ENCODE results near the gene VPS8. TPM values are rescaled to one million over a fixed set of nuclear protein-coding genes. Genes with fewer than 3 reads are reported as not detected.

Gene VPS8
- total and polyA plus RNA-seq, 8 donors = 41.5 to 114 (median 51.3) TPM

GRCh38 chr3:184789314-184789998 is 22.5 kb upstream of the VPS8 start:
- TF ChIP-seq CTCF (IDR thresholded peaks at IDR 0.05) = no peak
- no peak for ATAC-seq
- Histone ChIP-seq H3K9me3 (no peaks in the 10 kb centered on the region), H3K4me1 (peaks cover 5 to 16% of the 10 kb centered on the region in 2 donors), H3K27ac (no peak overlapping the region), H3K4me3 (no peak overlapping the region), H3K36me3 (no peaks in the 10 kb centered on the region), H3K27me3 (no peaks in the 10 kb centered on the region)
- intact Hi-C loops (cut with DNase I) = no loop called here
- DNase-seq = no peak

- Histone ChIP-seq H3K4me1 (peaks cover 5 to 13% of the 10 kb centered on the region in 2 donors), H3K9me3 (no peaks in the 10 kb centered on the region), H3K4me3 (no peak overlapping the region), H3K27ac (no peak overlapping the region), H3K36me3 (no peaks in the 10 kb centered on the region), H3K27me3 (no peaks in the 10 kb centered on the region)
- DNase-seq (no peak), ATAC-seq (peak; percentile 47)
- intact Hi-C loops (cut with DNase I) = no loop called here
- TF ChIP-seq CTCF (IDR thresholded peaks at IDR 0.05) = no peak
Measured at GRCh38 chr3:184791171-184791570, 20.8 kb upstream of the VPS8 start.

- no peak for TF ChIP-seq CTCF (IDR thresholded peaks at IDR 0.05)
Measured at GRCh38 chr3:184795522-184796190, 16.3 kb upstream of the VPS8 start.

GRCh38 chr3:184796551-184796950 is 15.4 kb upstream of the VPS8 start:
- no peak for TF ChIP-seq CTCF (IDR thresholded peaks at IDR 0.05)
- intact Hi-C loops (cut with DNase I) = no loop called here
- no peaks in the 10 kb centered on the region for H3K36me3 ChIP-seq
- H3K27ac ChIP-seq = no peak overlapping the region
- DNase-seq (no peak), ATAC-seq (no peak)
- peaks cover 0 to 18% of the 10 kb centered on the region in 2 donors for H3K27me3 ChIP-seq
- peaks cover 0 to 8% of the 10 kb centered on the region in 2 donors for H3K4me1 ChIP-seq
- H3K4me3 ChIP-seq = no peak overlapping the region
- no peaks in the 10 kb centered on the region for H3K9me3 ChIP-seq

More at GRCh38 chr3:184795522-184796190, 16.3 kb upstream of the VPS8 start:
- H3K27ac ChIP-seq = no peak overlapping the region
- no peak overlapping the region for H3K4me3 ChIP-seq
- ATAC-seq (peak; percentile 12), DNase-seq (no peak)
- peaks cover 0 to 13% of the 10 kb centered on the region in 2 donors for H3K27me3 ChIP-seq
- no peaks in the 10 kb centered on the region for H3K36me3 ChIP-seq
- H3K4me1 ChIP-seq = peaks cover 0 to 8% of the 10 kb centered on the region in 2 donors
- H3K9me3 ChIP-seq = no peaks in the 10 kb centered on the region
- intact Hi-C loops (cut with DNase I) = no loop called here

- intact Hi-C loops (cut with DNase I) = no loop called here
- H3K27me3 ChIP-seq = peaks cover 0 to 18% of the 10 kb centered on the region in 2 donors
- H3K4me3 ChIP-seq = no peak overlapping the region
- H3K4me1 ChIP-seq = peaks cover 0 to 8% of the 10 kb centered on the region in 2 donors
- no peaks in the 10 kb centered on the region for H3K36me3 ChIP-seq
- no peak for TF ChIP-seq CTCF (IDR thresholded peaks at IDR 0.05)
- ATAC-seq (no peak), DNase-seq (no peak)
- no peak overlapping the region for H3K27ac ChIP-seq
- no peaks in the 10 kb centered on the region for H3K9me3 ChIP-seq
Measured at GRCh38 chr3:184796954-184797353, 15.0 kb upstream of the VPS8 start.

Data from left lung (tissue), 10 donors.